ENCODE measurements around the gene P4HA2. TPM values are rescaled to one million over a fixed set of nuclear protein-coding genes. Genes with fewer than 3 reads are reported as not detected.

The P4HA2 gene
- total and polyA plus RNA-seq, 2 donors (not counting 3 experiments of a cell fraction or from before 2014, with no cell fraction given), result 37.6 to 58.7 TPM

GRCh38 chr5:132239776-132240175 is 12.1 kb upstream of the P4HA2 start:
- no peak for TF ChIP-seq POLR2AphosphoS5 (IDR thresholded peaks at IDR 0.05; ENCODE audit: insufficient read depth, low read depth, low read length)
- no peak for TF ChIP-seq MYC (IDR thresholded peaks at IDR 0.05; ENCODE audit: low read depth, low read length)
- H3K9me1 ChIP-seq (replicated peaks; ENCODE audit: control insufficient read depth, extremely low read depth, insufficient read depth, low read length), result no peaks in the 10 kb centered on the region
- H2AFZ ChIP-seq (ENCODE audit: low read depth, low read length), result no peak overlapping the region
- H4K20me1 ChIP-seq (replicated peaks; ENCODE audit: control insufficient read depth, extremely low read depth, insufficient read depth, low read length), result no peaks in the 10 kb centered on the region
- dilution Hi-C loops (cut with MboI; ENCODE audit: extremely low pct_ligation_motif_present, low sequenced_read_pairs), result no loop called here
- no peaks in the 10 kb centered on the region for H3K4me1 ChIP-seq (ENCODE audit: control insufficient read depth, extremely low read depth, insufficient read depth, low read length)
- POLR2A ChIA-PET, result no interaction called here
- intact Hi-C loops (cut with micrococcal nuclease), result loop anchor here (5.0 kb wide), 1 partner anchor 33 kb away; no protein-coding TSS in a partner anchor
- H3K36me3 ChIP-seq (ENCODE audit: control insufficient read depth in 2 of 2, extremely low read depth in 1 of 2, insufficient read depth in 2 of 2, low read length in 2 of 2), result no peaks in the 10 kb centered on the region
- no peak overlapping the region for H3K9ac ChIP-seq (replicated peaks; ENCODE audit: extremely low read depth, insufficient read depth, low read length)
- no TSS peak for BruUV-seq (replicated peaks)
- no peak overlapping the region for H3K27ac ChIP-seq (ENCODE audit: insufficient read depth, low read depth, low read length)
- CTCF ChIA-PET, result interaction anchor here (1.2 kb wide), 1 partner anchor 14 kb away, joined by 3 read pairs; no protein-coding TSS in a partner anchor
- no peaks in the 10 kb centered on the region for H3K79me2 ChIP-seq (ENCODE audit: control insufficient read depth, insufficient read depth, low read length)
- FAIRE-seq (no peak), DNase-seq (ENCODE audit: low read depth, low spot score) (no peak)
- no peaks in the 10 kb centered on the region for H3K9me3 ChIP-seq (replicated peaks; ENCODE audit: control insufficient read depth, insufficient read depth, low read length)
- H3K4me3 ChIP-seq (replicated peaks in 1 of 3; ENCODE audit: insufficient read depth in 1 of 3, low read depth in 1 of 3, low read length in 3 of 3), result no peak overlapping the region
- no peak overlapping the region for H3K4me2 ChIP-seq (ENCODE audit: insufficient read depth, low read length)
- H3K27me3 ChIP-seq (ENCODE audit: control insufficient read depth in 2 of 2, insufficient read depth in 2 of 2, low read length in 2 of 2), result no peaks in the 10 kb centered on the region

DNA sequence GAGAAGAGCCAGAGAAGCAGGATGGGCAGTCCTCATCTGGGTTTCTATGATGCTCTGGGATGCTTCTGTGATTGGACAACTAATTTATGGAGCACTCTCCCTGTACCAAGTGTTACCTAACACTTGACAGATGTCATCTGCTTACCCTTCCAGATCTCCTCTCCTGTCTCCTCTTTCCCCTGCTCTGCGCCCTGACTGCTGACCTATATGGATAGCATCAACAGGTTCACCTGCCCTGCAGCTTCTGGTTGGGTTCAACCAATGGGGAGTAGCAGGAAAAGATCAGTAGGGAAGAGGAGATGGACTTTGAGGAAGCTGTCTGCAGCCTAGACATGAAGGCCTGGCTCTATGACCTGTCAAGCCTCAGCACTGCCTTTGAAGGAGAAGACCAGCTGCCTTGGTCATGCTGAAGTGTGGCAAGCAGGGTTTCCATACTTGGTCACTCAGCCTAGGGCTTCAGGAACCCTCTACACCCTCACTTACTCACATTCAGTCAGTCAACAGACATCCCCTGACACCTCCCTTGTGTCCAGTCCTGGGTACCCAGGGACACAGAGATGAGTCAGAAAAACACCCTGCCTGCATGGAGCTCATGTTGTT is 11.3 kb upstream of the P4HA2 start:
- ChIA-PET POLR2A (no interaction called here), CTCF (interaction anchor here (0.6 to 3.2 kb wide), 34 partner anchors 11 to 174 kb away, joined by 3 to 93 read pairs (median 10); partner anchors contain the start of genes P4HA2, PDLIM4, SLC22A4 and SLC22A5)
- FAIRE-seq, result no peak
- H4K20me1 ChIP-seq (replicated peaks; ENCODE audit: control insufficient read depth, extremely low read depth, insufficient read depth, low read length), result no peaks in the 10 kb centered on the region
- no peak overlapping the region for H3K9ac ChIP-seq (replicated peaks; ENCODE audit: extremely low read depth, insufficient read depth, low read length)
- no peaks in the 10 kb centered on the region for H3K27me3 ChIP-seq (ENCODE audit: control insufficient read depth in 2 of 2, insufficient read depth in 2 of 2, low read length in 2 of 2)
- intact Hi-C loops (cut with micrococcal nuclease) (loop anchor here (1.0 to 5.0 kb wide), 6 partner anchors 19 to 174 kb away; partner anchors contain the start of gene SLC22A4), dilution Hi-C loops (cut with MboI; ENCODE audit: extremely low pct_ligation_motif_present, low sequenced_read_pairs) (no loop called here)
- no peaks in the 10 kb centered on the region for H3K4me1 ChIP-seq (ENCODE audit: control insufficient read depth, extremely low read depth, insufficient read depth, low read length)
- no TSS peak for BruUV-seq (replicated peaks)
- DNase-seq (ENCODE audit: low read depth, low spot score), result no peak
- no peaks in the 10 kb centered on the region for H3K36me3 ChIP-seq (ENCODE audit: control insufficient read depth in 2 of 2, extremely low read depth in 1 of 2, insufficient read depth in 2 of 2, low read length in 2 of 2)
- H3K9me1 ChIP-seq (replicated peaks; ENCODE audit: control insufficient read depth, extremely low read depth, insufficient read depth, low read length), result no peaks in the 10 kb centered on the region
- no peak overlapping the region for H2AFZ ChIP-seq (ENCODE audit: low read depth, low read length)
- no peak overlapping the region for H3K4me2 ChIP-seq (ENCODE audit: insufficient read depth, low read length)
- no peaks in the 10 kb centered on the region for H3K79me2 ChIP-seq (ENCODE audit: control insufficient read depth, insufficient read depth, low read length)
- no peak for TF ChIP-seq POLR2AphosphoS5 (IDR thresholded peaks at IDR 0.05; ENCODE audit: insufficient read depth, low read depth, low read length)
- TF ChIP-seq GATA2 (IDR thresholded peaks at IDR 0.05; ENCODE audit: insufficient read depth, insufficient read length, low read depth, low read length), result no peak
- TF ChIP-seq POLR2A (IDR thresholded peaks at IDR 0.05; ENCODE audit: low read depth, low read length), result no peak
- TF ChIP-seq, protein P1, sequence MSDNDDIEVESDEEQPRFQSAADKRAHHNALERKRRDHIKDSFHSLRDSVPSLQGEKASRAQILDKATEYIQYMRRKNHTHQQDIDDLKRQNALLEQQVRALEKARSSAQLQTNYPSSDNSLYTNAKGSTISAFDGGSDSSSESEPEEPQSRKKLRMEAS (IDR thresholded peaks at IDR 0.05; ENCODE audit: insufficient read depth, insufficient read length), result no peak
- TF ChIP-seq, protein P2, sequence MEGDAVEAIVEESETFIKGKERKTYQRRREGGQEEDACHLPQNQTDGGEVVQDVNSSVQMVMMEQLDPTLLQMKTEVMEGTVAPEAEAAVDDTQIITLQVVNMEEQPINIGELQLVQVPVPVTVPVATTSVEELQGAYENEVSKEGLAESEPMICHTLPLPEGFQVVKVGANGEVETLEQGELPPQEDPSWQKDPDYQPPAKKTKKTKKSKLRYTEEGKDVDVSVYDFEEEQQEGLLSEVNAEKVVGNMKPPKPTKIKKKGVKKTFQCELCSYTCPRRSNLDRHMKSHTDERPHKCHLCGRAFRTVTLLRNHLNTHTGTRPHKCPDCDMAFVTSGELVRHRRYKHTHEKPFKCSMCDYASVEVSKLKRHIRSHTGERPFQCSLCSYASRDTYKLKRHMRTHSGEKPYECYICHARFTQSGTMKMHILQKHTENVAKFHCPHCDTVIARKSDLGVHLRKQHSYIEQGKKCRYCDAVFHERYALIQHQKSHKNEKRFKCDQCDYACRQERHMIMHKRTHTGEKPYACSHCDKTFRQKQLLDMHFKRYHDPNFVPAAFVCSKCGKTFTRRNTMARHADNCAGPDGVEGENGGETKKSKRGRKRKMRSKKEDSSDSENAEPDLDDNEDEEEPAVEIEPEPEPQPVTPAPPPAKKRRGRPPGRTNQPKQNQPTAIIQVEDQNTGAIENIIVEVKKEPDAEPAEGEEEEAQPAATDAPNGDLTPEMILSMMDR (IDR thresholded peaks at IDR 0.05; ENCODE audit: extremely low read depth in 1 of 2, insufficient read depth in 1 of 2, low read depth in 1 of 2, low read length in 2 of 2), result no peak
- no peak for TF ChIP-seq FOS (IDR thresholded peaks at IDR 0.05; ENCODE audit: borderline replicate concordance, insufficient read depth, low read length)
- no peak for TF ChIP-seq JUN (IDR thresholded peaks at IDR 0.05; ENCODE audit: borderline replicate concordance, insufficient read depth, insufficient read length, low read depth)
- no peak for TF ChIP-seq MYC (IDR thresholded peaks at IDR 0.05; ENCODE audit: low read depth, low read length)
- TF ChIP-seq EZH2 (IDR thresholded peaks at IDR 0.05; ENCODE audit: borderline replicate concordance, low read depth, low read length, severe bottlenecking), result no peak
- no peaks in the 10 kb centered on the region for H3K9me3 ChIP-seq (replicated peaks; ENCODE audit: control insufficient read depth, insufficient read depth, low read length)
- no peak overlapping the region for H3K4me3 ChIP-seq (replicated peaks in 1 of 3; ENCODE audit: insufficient read depth in 1 of 3, low read depth in 1 of 3, low read length in 3 of 3)
- no peak overlapping the region for H3K27ac ChIP-seq (ENCODE audit: insufficient read depth, low read depth, low read length)

Data from endothelial cell of umbilical vein (primary cell).